Smooth muscle cell (in vitro differentiated cells): ENCODE data around the gene ARMH4. TPM values are rescaled to one million over a fixed set of nuclear protein-coding genes. Genes with fewer than 3 reads are reported as not detected.

ENCODE experiments used
- DNase-seq: peaks from one replicate; lab custom pipeline; 2025; ENCODE audit not compliant: unreplicated experiment; lab: John Stamatoyannopoulos, UW
- H2AFZ ChIP-seq: fragments of 200-600 bp; sonication (generic); 2 replicates; pipeline ENCODE4 v1.6.0; 2016; ENCODE audit warnings: antibody characterized with exemption, low read depth, mild to moderate bottlenecking
- H3F3A ChIP-seq: fragments of 200-600 bp; sonication (generic); 2 replicates; pipeline ENCODE4 v1.6.0; 2017; ENCODE audit warnings: antibody characterized with exemption, low read depth
- H3K27ac ChIP-seq: fragments of 200-600 bp; sonication (generic); 2 replicates; pipeline ENCODE4 v1.5.1; 2016; ENCODE audit warnings: low read depth, mild to moderate bottlenecking
- H3K27me3 ChIP-seq: fragments of 200-600 bp; sonication (generic); 2 replicates; pipeline ENCODE4 v1.6.1; 2016; ENCODE audit warnings: low read depth, mild to moderate bottlenecking
- H3K36me3 ChIP-seq: fragments of 200-600 bp; sonication (generic); 2 replicates; pipeline ENCODE4 v1.5.1; 2016; ENCODE audit warnings: low read depth
- H3K4me1 ChIP-seq: fragments of 200-600 bp; sonication (generic); 2 replicates; pipeline ENCODE4 v1.5.1; 2016; ENCODE audit warnings: low read depth
- H3K4me2 ChIP-seq: fragments of 200-600 bp; sonication (generic); 2 replicates; pipeline ENCODE4 v1.6.0; 2016; ENCODE audit warnings: mild to moderate bottlenecking
- H3K4me3 ChIP-seq: fragments of 200-600 bp; sonication (generic); 2 replicates; pipeline ENCODE4 v1.5.1; 2016; ENCODE audit warnings: mild to moderate bottlenecking
- H3K79me2 ChIP-seq: fragments of 200-600 bp; sonication (generic); 2 replicates; pipeline ENCODE4 v1.6.0; 2016; ENCODE audit warnings: low read depth, mild to moderate bottlenecking
- H3K9ac ChIP-seq: fragments of 200-600 bp; sonication (generic); 2 replicates; pipeline ENCODE4 v1.6.0; 2016; ENCODE audit warnings: low read depth
- H3K9me3 ChIP-seq: fragments of 200-600 bp; sonication (generic); replicated peaks from 2 replicates; pipeline ENCODE4 v1.5.1; 2016; ENCODE audit warnings: low read depth
- H4K20me1 ChIP-seq: fragments of 200-600 bp; sonication (generic); 2 replicates; pipeline ENCODE4 v1.6.0; 2016; ENCODE audit warnings: low read depth
- CTCF ChIP-seq: fragments of 200-600 bp; sonication (generic); IDR thresholded peaks from 2 replicates; pipeline ENCODE4 v1.5.1; 2017; ENCODE audit warnings: borderline replicate concordance, mild to moderate bottlenecking, antibody characterized with exemption; ENCODE audit not compliant: insufficient read depth, poor library complexity, severe bottlenecking
- WGBS: methylation state at CpG from one replicate; pipeline ENCODE4 v1.1.7; 2016; ENCODE audit warnings: low lambda C conversion rate; 5-methylcytosine and 5-hydroxymethylcytosine counted together
- polyA plus RNA-seq: library from polyadenylated mRNA; unstranded; fragments of >200 nt; fragmentation: Nextera tagmentation; extraction: Ambion mirVana; gene quantifications from 2 replicates; pipeline ENCODE4 v1.2.1, GENCODE V29; 2016
- total RNA-seq: library from RNA; depleted of rRNA; stranded (reverse); fragments of >200 nt; gene quantifications from 2 replicates; pipeline ENCODE4 v1.2.3, GENCODE V29; 2014

ARMH4 gene
- total and polyA plus RNA-seq, 2 experiments from 2014 or later, result 12.9 to 14.7 TPM

DNA sequence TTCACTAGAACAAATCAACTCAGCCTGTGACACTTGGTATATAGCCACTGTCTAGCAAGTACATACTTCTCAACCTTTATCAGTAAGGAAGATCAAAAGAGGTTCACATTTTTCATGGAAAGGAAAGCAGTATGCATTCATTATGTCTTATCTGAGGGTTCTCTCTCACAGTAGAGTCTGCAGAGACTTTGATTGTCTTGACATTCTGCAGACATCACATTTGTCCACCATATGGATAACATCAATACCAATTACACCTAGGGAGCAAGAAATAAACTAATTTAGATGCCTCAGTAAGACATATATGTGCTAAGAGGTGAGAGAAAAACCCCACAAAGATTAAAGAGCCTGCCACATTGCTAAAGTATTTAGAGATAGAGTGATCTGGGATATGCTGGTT lies 175.3 kb downstream of the ARMH4 start:
- Histone ChIP-seq H4K20me1 (no peaks in the 10 kb centered on the region), H3K4me1 (no peaks in the 10 kb centered on the region), H3F3A (no peaks in the 10 kb centered on the region), H3K27me3 (no peaks in the 10 kb centered on the region), H3K79me2 (no peaks in the 10 kb centered on the region), H2AFZ (no peak overlapping the region), H3K36me3 (no peaks in the 10 kb centered on the region), H3K4me2 (no peak overlapping the region), H3K9me3 (no peaks in the 10 kb centered on the region), H3K9ac (no peak overlapping the region), H3K27ac (no peak overlapping the region), H3K4me3 (no peak overlapping the region)
- TF ChIP-seq CTCF, result no peak
- DNase-seq, result no peak

- no peaks in the 10 kb centered on the region for H3K79me2 ChIP-seq
- H3K27me3 ChIP-seq, result no peaks in the 10 kb centered on the region
- H3K9me3 ChIP-seq, result no peaks in the 10 kb centered on the region
- no peak overlapping the region for H2AFZ ChIP-seq
- no peak for DNase-seq
- H3K36me3 ChIP-seq, result no peaks in the 10 kb centered on the region
- 65% methylated on average over 1 of the region's 1 CpG for WGBS
- H3K4me1 ChIP-seq, result no peaks in the 10 kb centered on the region
- H3K9ac ChIP-seq, result no peak overlapping the region
- H3F3A ChIP-seq, result no peaks in the 10 kb centered on the region
- TF ChIP-seq CTCF, result no peak
- no peak overlapping the region for H3K4me3 ChIP-seq
- no peak overlapping the region for H3K4me2 ChIP-seq
- H4K20me1 ChIP-seq, result no peaks in the 10 kb centered on the region
- no peak overlapping the region for H3K27ac ChIP-seq
Measured at GRCh38 chr14:57974896-57975295, 177.1 kb downstream of the ARMH4 start.

GRCh38 chr14:57970594-57970993 lies 181.4 kb downstream of the ARMH4 start:
- H3K27me3 ChIP-seq, result no peaks in the 10 kb centered on the region
- no peaks in the 10 kb centered on the region for H3K4me1 ChIP-seq
- H3K4me2 ChIP-seq, result no peak overlapping the region
- no peak overlapping the region for H3K9ac ChIP-seq
- TF ChIP-seq CTCF, result no peak
- H3K4me3 ChIP-seq, result no peak overlapping the region
- H3F3A ChIP-seq, result no peaks in the 10 kb centered on the region
- no peak overlapping the region for H3K27ac ChIP-seq
- no peaks in the 10 kb centered on the region for H3K36me3 ChIP-seq
- WGBS, result 90% methylated on average over 3 of the region's 3 CpGs
- H3K9me3 ChIP-seq, result no peaks in the 10 kb centered on the region
- H3K79me2 ChIP-seq, result no peaks in the 10 kb centered on the region
- DNase-seq, result no peak
- no peaks in the 10 kb centered on the region for H4K20me1 ChIP-seq
- H2AFZ ChIP-seq, result no peak overlapping the region

GRCh38 chr14:57970175-57970574 lies 181.8 kb downstream of the ARMH4 start:
- H3K79me2 ChIP-seq, result no peaks in the 10 kb centered on the region
- no peak overlapping the region for H3K4me2 ChIP-seq
- DNase-seq, result no peak
- H4K20me1 ChIP-seq, result no peaks in the 10 kb centered on the region
- no peaks in the 10 kb centered on the region for H3K4me1 ChIP-seq
- H3K4me3 ChIP-seq, result no peak overlapping the region
- WGBS, result 92% methylated on average over 2 of the region's 2 CpGs
- no peak overlapping the region for H3K27ac ChIP-seq
- no peak overlapping the region for H2AFZ ChIP-seq
- no peaks in the 10 kb centered on the region for H3K36me3 ChIP-seq
- no peaks in the 10 kb centered on the region for H3K9me3 ChIP-seq
- H3K27me3 ChIP-seq, result no peaks in the 10 kb centered on the region
- H3F3A ChIP-seq, result no peaks in the 10 kb centered on the region
- no peak overlapping the region for H3K9ac ChIP-seq
- TF ChIP-seq CTCF, result no peak
